K562 (cell line): ENCODE measurements around the gene DCUN1D1. TPM values are rescaled to one million over a fixed set of nuclear protein-coding genes. Genes with fewer than 3 reads are reported as not detected.

Experiments used
- ATAC-seq: fragments of 200-7000 bp; cut with Tn5 transposase; 3 replicates; pipeline ENCODE4 v1.9.1; 2020; ENCODE audit warnings: moderate library complexity
- BruUV-seq: library from RNA; stranded (reverse); fragments of 400-500 nt; replicated peaks from 2 replicates; lab custom pipeline; 2021; lab: Mats Ljungman, UMichigan
- CTCF ChIA-PET: fragments of 300-600 bp; formaldehyde crosslinking; extraction: SDS; loops from one replicate; lab custom pipeline; 2021; ENCODE audit warnings: low intra/inter-chr PET ratio; lab: Yijun Ruan, JAX
- POLR2A ChIA-PET: fragments of 300-600, 350-650 bp; sonication (Branson Sonifier 250); formaldehyde crosslinking; extraction: SDS; loops from one replicate; lab custom pipeline; 2021; ENCODE audit warnings: antibody characterized with exemption, inconsistent platforms; lab: Yijun Ruan, JAX
- DNase-seq, 4 experiments: peaks; one replicate each; pipeline versions ENCODE4 v3.0.0 to v3.0.0-alpha.2; 2011 to 2018; ENCODE audit warnings: low spot score in 3 of 4, mixed read lengths in 3 of 4; ENCODE audit errors: extremely low read depth in 1 of 4
- FAIRE-seq: peaks from 2 replicates; lab custom pipeline; 2011; peaks lifted over from hg19 to GRCh38; lab: Jason Lieb, UNC
- H2AFZ ChIP-seq: 2 replicates; pipeline ENCODE4 v1.6.0; 2011; ENCODE audit warnings: low read depth, low read length, control low read depth, inconsistent platforms
- H3K27ac ChIP-seq: fragments of 200-600 bp; 3 replicates; pipeline ENCODE4 v1.8.0; 2011; ENCODE audit warnings: low read depth, mild to moderate bottlenecking, control low read depth, inconsistent platforms, low read length, moderate library complexity, mixed read lengths; ENCODE audit errors: extremely low read depth
- H3K27me3 ChIP-seq, 2 experiments: fragments of 300-600 bp in 1 of 2; 2 replicates in 1 of 2; 3 replicates in 1 of 2; pipeline versions ENCODE4 v1.6.0 to v1.8.0; 2011; ENCODE audit warnings: inconsistent platforms in 2 of 2, low read length in 2 of 2, mild to moderate bottlenecking in 1 of 2, mixed read lengths in 1 of 2, moderate library complexity in 1 of 2; ENCODE audit not compliant: control insufficient read depth in 2 of 2, insufficient read depth in 2 of 2
- H3K36me3 ChIP-seq: fragments of 300-600 bp; 3 replicates; pipeline ENCODE4 v1.8.0; 2011; ENCODE audit warnings: mild to moderate bottlenecking, low read length, inconsistent platforms; ENCODE audit not compliant: control insufficient read depth, insufficient read depth
- H3K4me1 ChIP-seq, 2 experiments: fragments of 200-600 bp in 1 of 2; replicated peaks in 1 of 2; 2 replicates in 1 of 2; 3 replicates in 1 of 2; pipeline versions ENCODE4 v1.5.1 to v1.8.0; 2011; ENCODE audit warnings: inconsistent platforms in 2 of 2, low read length in 2 of 2, mild to moderate bottlenecking in 1 of 2, mixed read lengths in 1 of 2, moderate library complexity in 1 of 2; ENCODE audit not compliant: control insufficient read depth in 2 of 2, insufficient read depth in 2 of 2
- H3K4me2 ChIP-seq: 2 replicates; pipeline ENCODE4 v1.6.1; 2011; ENCODE audit warnings: low read length, control low read depth, inconsistent platforms, mixed read lengths; ENCODE audit not compliant: insufficient read depth
- H3K4me3 ChIP-seq: fragments of 200-600 bp; sonication (generic), shearing (Covaris generic); 2 replicates; pipeline ENCODE4 v1.5.1; 2016; ENCODE audit warnings: control low read depth, inconsistent platforms
- H3K79me2 ChIP-seq: fragments of 200-600 bp; 3 replicates; pipeline ENCODE4 v1.8.0; 2011; ENCODE audit warnings: low read length, inconsistent platforms; ENCODE audit not compliant: control insufficient read depth, insufficient read depth
- H3K9ac ChIP-seq, 2 experiments: 2 replicates each; pipeline versions ENCODE4 v1.6.0 to v1.6.1; 2011; ENCODE audit warnings: low read depth in 2 of 2, low read length in 2 of 2, control low read depth in 1 of 2, inconsistent platforms in 1 of 2, mild to moderate bottlenecking in 1 of 2, mixed read lengths in 1 of 2; ENCODE audit not compliant: insufficient read depth in 1 of 2
- H3K9me1 ChIP-seq: one replicate; pipeline ENCODE4 v1.6.0; 2011; ENCODE audit warnings: inconsistent platforms, mild to moderate bottlenecking, low read length, moderate library complexity; ENCODE audit not compliant: control insufficient read depth, insufficient read depth
- H3K9me3 ChIP-seq: replicated peaks from 2 replicates; pipeline ENCODE4 v1.5.1; 2011; ENCODE audit warnings: low read depth, low read length, inconsistent platforms; ENCODE audit not compliant: control insufficient read depth, insufficient read depth
- H4K20me1 ChIP-seq: replicated peaks from 2 replicates; pipeline ENCODE4 v1.6.1; 2011; ENCODE audit warnings: low read length, inconsistent platforms, mixed read lengths; ENCODE audit not compliant: control insufficient read depth, insufficient read depth
- EZH2 ChIP-seq: IDR thresholded peaks from 2 replicates; pipeline ENCODE4 v1.6.1; 2012; ENCODE audit warnings: low read depth, mild to moderate bottlenecking, inconsistent platforms, low read length, borderline replicate concordance
- FOS ChIP-seq: IDR thresholded peaks from 3 replicates; pipeline ENCODE4 v1.6.1; 2011; ENCODE audit not compliant: insufficient read length; ENCODE audit errors: extremely low read depth
- MCM2 ChIP-seq: fragments of 450-650 bp; IDR thresholded peaks from 2 replicates; pipeline ENCODE4 v1.6.1; 2017; ENCODE audit warnings: low read depth, mild to moderate bottlenecking
- PHB2 ChIP-seq: fragments of 450-650 bp; IDR thresholded peaks from 2 replicates; pipeline ENCODE4 v1.6.1; 2017; ENCODE audit warnings: low read depth
- ZNF780A ChIP-seq: fragments of 250-450 bp; sonication (Bioruptor Pico); IDR thresholded peaks from 2 replicates; pipeline ENCODE4 v1.5.0; 2021; ENCODE audit warnings: mild to moderate bottlenecking
- WGBS: fragments of 100-300 bp; shearing (Covaris generic); methylation state at CpG from one replicate; pipeline ENCODE4 v1.1.6; 2016; ENCODE audit warnings: low coverage, mixed read lengths; ENCODE audit not compliant: insufficient coverage; ENCODE audit errors: missing lambda C conversion rate; 5-methylcytosine and 5-hydroxymethylcytosine counted together
- in situ Hi-C: fragments of 300-500 bp; cut with MboI; formaldehyde crosslinking; loops from 4 replicates; pipeline ENCODE4 v1.15.0; 2018; ENCODE audit warnings: inconsistent platforms, mixed read lengths
- intact Hi-C: fragments of 100-400 bp; cut with micrococcal nuclease; formaldehyde crosslinking; loops from 2 replicates; pipeline ENCODE4 v1.14.2; 2022
- polyA plus RNA-seq, 8 experiments: library from polyadenylated mRNA; depleted of rRNA in 4 of 8; stranded (reverse) in 5 of 8; unstranded in 3 of 8; fragments of >200 nt; fragmentation: Nextera tagmentation in 2 of 8; fragmentation: Illumina TruSeq in 1 of 8; extraction: Ambion mirVana in 2 of 8; extraction: Trizol in 1 of 8; gene quantifications; 2 replicates each; pipeline versions ENCODE4 v1.2.1 to v1.2.3, GENCODE V29; 2011 to 2014; ENCODE audit warnings: inconsistent platforms in 1 of 8, missing spikeins in 1 of 8
- total RNA-seq, 7 experiments: library from RNA; depleted of rRNA in 6 of 7; stranded (reverse); fragments of >200 nt in 6 of 7; fragmentation: Illumina TruSeq in 2 of 7; extraction: Trizol in 2 of 7; gene quantifications; 2 replicates each; pipeline versions ENCODE4 v1.2.1 to v1.2.3, GENCODE V29; 2011 to 2021; ENCODE audit warnings: low replicate concordance in 1 of 7
- TF ChIP-seq, protein P1 (sequence below): fragments of 450-650 bp; formaldehyde crosslinking; IDR thresholded peaks from 2 replicates; pipeline ENCODE4 v1.4.0; 2020; ENCODE audit warnings: mild to moderate bottlenecking
- TF ChIP-seq, protein P2 (sequence below): fragments of 450-650 bp; formaldehyde crosslinking; IDR thresholded peaks from 2 replicates; pipeline ENCODE4 v1.4.0; 2020; ENCODE audit warnings: mild to moderate bottlenecking, moderate library complexity

DCUN1D1 gene
- total and polyA plus RNA-seq, 9 of the 15 experiments (the other 6 are each of a cell fraction or from before 2014, with no cell fraction given), result 11.4 to 46.8 (median 28.2) TPM

DNA sequence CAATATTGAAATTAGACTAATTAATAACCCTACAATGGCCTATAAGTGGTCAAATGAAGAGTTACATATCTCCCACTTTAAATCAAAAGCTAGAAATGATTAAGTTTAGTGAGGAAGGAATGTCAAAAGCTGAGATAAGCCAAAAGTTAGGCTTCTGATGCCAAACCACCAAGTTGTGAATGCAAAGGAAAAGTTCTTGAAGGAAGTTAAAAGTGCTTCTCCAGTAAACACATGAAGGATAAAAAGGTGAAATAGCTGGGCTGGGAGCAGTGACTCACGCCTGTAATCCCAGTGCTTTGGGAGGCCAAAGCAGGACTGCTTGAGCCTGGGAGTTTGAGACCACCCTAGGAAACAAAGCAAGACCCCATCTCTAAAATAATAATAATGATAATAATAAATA lies 46.9 kb upstream of the DCUN1D1 start:
- ATAC-seq, result no peak

More for the DNA sequence above, 46.9 kb upstream of the DCUN1D1 start:
- Histone ChIP-seq H2AFZ (no peak overlapping the region), H3K27ac (no peak overlapping the region), H3K9me1 (no peaks in the 10 kb centered on the region)
- FAIRE-seq, result no peak
- TF ChIP-seq ZNF780A (CRISPR knock-in tag) (no peak), EZH2 (no peak), PHB2 (no peak), FOS (no peak), MCM2 (no peak)
- TF ChIP-seq, protein P1, sequence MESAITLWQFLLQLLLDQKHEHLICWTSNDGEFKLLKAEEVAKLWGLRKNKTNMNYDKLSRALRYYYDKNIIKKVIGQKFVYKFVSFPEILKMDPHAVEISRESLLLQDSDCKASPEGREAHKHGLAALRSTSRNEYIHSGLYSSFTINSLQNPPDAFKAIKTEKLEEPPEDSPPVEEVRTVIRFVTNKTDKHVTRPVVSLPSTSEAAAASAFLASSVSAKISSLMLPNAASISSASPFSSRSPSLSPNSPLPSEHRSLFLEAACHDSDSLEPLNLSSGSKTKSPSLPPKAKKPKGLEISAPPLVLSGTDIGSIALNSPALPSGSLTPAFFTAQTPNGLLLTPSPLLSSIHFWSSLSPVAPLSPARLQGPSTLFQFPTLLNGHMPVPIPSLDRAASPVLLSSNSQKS (CRISPR knock-in tag), result no peak
- TF ChIP-seq, protein P2, sequence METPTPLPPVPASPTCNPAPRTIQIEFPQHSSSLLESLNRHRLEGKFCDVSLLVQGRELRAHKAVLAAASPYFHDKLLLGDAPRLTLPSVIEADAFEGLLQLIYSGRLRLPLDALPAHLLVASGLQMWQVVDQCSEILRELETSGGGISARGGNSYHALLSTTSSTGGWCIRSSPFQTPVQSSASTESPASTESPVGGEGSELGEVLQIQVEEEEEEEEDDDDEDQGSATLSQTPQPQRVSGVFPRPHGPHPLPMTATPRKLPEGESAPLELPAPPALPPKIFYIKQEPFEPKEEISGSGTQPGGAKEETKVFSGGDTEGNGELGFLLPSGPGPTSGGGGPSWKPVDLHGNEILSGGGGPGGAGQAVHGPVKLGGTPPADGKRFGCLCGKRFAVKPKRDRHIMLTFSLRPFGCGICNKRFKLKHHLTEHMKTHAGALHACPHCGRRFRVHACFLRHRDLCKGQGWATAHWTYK (CRISPR knock-in tag), result no peak
- TF ChIP-seq, all 486 proteins: peak for 0
- Histone ChIP-seq H3K4me2 (no peak overlapping the region), H3K9me3 (0 out of 2 replicates have a peak, but pooled peaks cover 2% of the 10 kb centered on the region), H3K4me1 (no peaks in the 10 kb centered on the region), H3K27me3 (no peaks in the 10 kb centered on the region), H3K36me3 (peaks cover 23% of the 10 kb centered on the region), H4K20me1 (no peaks in the 10 kb centered on the region), H3K4me3 (no peak overlapping the region), H3K79me2 (no peaks in the 10 kb centered on the region), H3K9ac (no peak overlapping the region)
- in situ Hi-C loops, result no loop called here
- ChIA-PET POLR2A (interaction anchor here (0.7 kb wide), 1 partner anchor 48 kb away, joined by 3 read pairs; no protein-coding TSS in a partner anchor), CTCF (no interaction called here)
- WGBS, result 80% methylated on average over 1 of the region's 1 CpG
- no TSS peak for BruUV-seq
- intact Hi-C loops, result no loop called here
- no peak for DNase-seq
